HG02973 (cell line): ENCODE results near the gene SSTR5.

ENCODE experiments used
- ATAC-seq: cut with Tn5 transposase; IDR thresholded peaks from one replicate; pipeline ENCODE4 v1.9.1; 2021; ENCODE audit warnings: moderate library complexity; ENCODE audit not compliant: unreplicated experiment

Gene SSTR5

GRCh38 chr16:1101573-1102332 is 29.2 kb downstream of the SSTR5 start:
- no peak for ATAC-seq

- no peak for ATAC-seq
These were observed 29.8 kb downstream of the SSTR5 start for GRCh38 chr16:1102333-1102700.

- no peak for ATAC-seq
These were observed 30.5 kb downstream of the SSTR5 start for GRCh38 chr16:1102921-1103635.

- no peak for ATAC-seq
These were observed 31.1 kb downstream of the SSTR5 start for GRCh38 chr16:1103636-1103980.

GRCh38 chr16:1105888-1106620 is 33.5 kb downstream of the SSTR5 start:
- ATAC-seq, result no peak

- no peak for ATAC-seq
These were observed 34.1 kb downstream of the SSTR5 start for GRCh38 chr16:1106659-1107058.

GRCh38 chr16:1107141-1107540 is 34.6 kb downstream of the SSTR5 start:
- no peak for ATAC-seq

- ATAC-seq, result no peak
These were observed 35.2 kb downstream of the SSTR5 start for GRCh38 chr16:1107731-1108130.

- no peak for ATAC-seq
These were observed 36.0 kb downstream of the SSTR5 start for GRCh38 chr16:1108299-1109252.

- no peak for ATAC-seq
These were observed 37.1 kb downstream of the SSTR5 start for GRCh38 chr16:1109648-1110047.

GRCh38 chr16:1112506-1113184 is 40.1 kb downstream of the SSTR5 start:
- no peak for ATAC-seq

- ATAC-seq, result no peak
These were observed 40.9 kb downstream of the SSTR5 start for GRCh38 chr16:1113489-1113888.

GRCh38 chr16:1113889-1114526 is 41.5 kb downstream of the SSTR5 start:
- ATAC-seq, result no peak

GRCh38 chr16:1116693-1117077 is 44.1 kb downstream of the SSTR5 start:
- ATAC-seq, result no peak

GRCh38 chr16:1117176-1117900 is 44.8 kb downstream of the SSTR5 start:
- ATAC-seq, result no peak

- no peak for ATAC-seq
These were observed 45.4 kb downstream of the SSTR5 start for GRCh38 chr16:1117926-1118325.

- no peak for ATAC-seq
These were observed 46.6 kb downstream of the SSTR5 start for GRCh38 chr16:1119129-1119528.

- ATAC-seq, result no peak
These were observed 47.4 kb downstream of the SSTR5 start for GRCh38 chr16:1119766-1120576.
